Stimulated activated CD4-positive, alpha-beta T cell treated with anti-CD3 and anti-CD28 coated beads, TNF-alpha, amount 100 ng/mL, for 24 hours (primary cell): ENCODE results near the gene CHI3L2.

ENCODE experiments used
- DNase-seq, 3 experiments: peaks; one replicate each; pipeline ENCODE4 v3.0.0-alpha.2; 2020; ENCODE audit warnings: low read depth in 3 of 3

CHI3L2 gene

GRCh38 chr1:111220302-111220890, 7.1 kb upstream of the CHI3L2 start:
- DNase-seq, result no peak

- no peak for DNase-seq
These were observed 6.3 kb upstream of the CHI3L2 start for GRCh38 chr1:111221276-111221632.

DNA sequence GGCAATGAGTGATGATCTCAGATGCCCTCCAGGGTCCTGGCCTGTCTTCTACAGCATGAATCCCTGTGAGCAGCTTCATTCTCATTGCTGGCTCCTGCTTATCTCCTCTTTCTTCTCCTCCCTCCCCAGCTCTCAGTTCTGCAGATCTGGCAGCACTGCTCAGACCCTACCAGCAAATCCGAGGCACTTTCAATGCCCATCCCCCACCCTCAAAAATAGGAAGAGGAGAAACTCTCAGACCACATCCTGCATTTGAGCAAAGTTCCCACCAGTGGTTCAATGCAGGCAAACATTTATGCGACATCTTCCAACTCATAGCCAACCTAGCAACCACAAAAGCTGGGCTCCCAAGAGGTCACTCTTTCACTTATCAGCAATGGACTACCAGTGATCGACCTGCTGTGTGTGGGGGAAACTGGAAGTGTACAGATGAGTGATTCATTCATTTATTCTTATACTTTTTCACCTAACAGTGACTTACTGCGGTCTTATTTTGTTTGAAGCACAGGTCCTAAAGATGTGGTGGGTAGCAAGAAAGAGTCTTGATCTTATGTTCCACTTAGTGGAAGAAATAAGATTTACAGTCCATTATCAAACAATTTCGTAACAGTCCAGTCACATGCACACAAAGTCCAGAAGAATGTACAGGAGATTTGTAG, 5.8 kb upstream of the CHI3L2 start:
- DNase-seq, result peak in 2 of 3 experiments; percentile 38 to 42

GRCh38 chr1:111222308-111223125, 5.0 kb upstream of the CHI3L2 start:
- DNase-seq, result peak in 2 of 3 experiments; percentile 50 to 73

DNA sequence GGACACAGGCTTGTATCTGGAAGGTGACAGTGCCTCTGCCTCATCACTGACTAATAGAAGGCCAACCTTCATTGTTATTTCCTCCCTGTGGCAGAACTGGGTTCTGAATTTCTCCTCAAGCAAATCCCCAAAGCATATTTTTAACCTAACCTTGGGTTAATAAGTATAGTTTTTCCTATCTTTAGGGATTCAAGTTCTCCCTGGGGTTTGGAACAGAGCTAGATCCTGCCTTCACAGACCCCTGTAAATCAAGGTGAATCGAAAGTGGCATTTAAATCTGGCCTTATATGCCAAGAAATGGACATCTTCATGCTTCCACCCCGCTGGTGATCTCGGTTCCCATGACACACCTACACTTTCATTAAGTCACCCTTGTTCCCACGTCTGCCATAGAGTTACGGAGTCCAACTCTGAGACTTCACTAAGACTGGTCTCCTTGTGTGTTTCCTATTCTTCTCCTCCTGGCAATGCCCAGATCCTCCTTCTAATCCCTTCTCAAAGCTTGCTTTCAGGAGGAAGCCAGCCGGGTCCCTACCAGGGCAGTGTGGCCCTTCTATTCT, 4.3 kb upstream of the CHI3L2 start:
- DNase-seq, result no peak

- DNase-seq, result no peak
These were observed 2.4 kb upstream of the CHI3L2 start for GRCh38 chr1:111225091-111225490.

GRCh38 chr1:111225717-111226400, 1.7 kb upstream of the CHI3L2 start:
- DNase-seq, result no peak

DNA sequence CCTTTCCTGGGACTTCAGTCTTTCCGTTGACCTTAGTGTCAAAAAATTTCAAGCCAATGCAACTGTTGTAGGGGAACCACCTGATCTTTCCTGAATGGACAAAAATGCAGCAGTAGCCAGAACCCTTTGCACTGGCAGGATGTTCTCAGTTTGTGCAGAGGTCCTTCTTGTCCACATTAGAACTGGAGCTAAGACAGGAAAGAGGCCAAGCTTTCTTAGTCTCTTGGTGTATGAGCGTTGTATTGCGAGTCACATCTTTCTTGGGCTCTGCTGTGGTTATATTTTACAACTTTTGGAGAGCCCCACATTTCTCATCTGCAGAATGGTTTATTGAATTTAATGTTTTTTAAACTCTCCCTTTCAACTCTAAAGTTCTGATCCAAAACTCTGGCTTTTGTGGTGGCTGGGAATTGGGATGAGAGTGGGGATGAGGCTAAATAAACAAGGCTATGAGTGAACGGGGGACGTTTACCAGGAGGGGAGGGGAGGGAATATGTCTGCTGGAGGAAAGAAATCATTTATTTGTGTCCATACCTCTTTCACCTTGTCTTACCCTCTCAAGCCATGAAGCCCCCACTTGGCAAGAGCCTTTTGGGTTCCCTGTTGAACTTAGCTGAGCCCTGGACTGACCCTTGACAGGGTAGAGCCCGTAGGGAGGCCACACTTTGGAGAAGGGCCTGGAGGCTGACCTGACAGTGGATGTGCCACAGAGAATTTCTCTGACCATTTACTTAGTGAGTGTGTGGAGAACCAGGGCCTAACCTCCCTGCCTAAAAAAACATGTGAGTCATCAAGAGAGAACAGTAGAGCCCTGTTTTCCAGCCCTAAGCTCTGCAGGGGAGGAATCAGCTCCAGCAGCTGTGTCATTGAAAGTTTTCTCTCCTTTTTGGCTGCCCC, 586 bp downstream of the CHI3L2 start:
- DNase-seq, result no peak

DNA sequence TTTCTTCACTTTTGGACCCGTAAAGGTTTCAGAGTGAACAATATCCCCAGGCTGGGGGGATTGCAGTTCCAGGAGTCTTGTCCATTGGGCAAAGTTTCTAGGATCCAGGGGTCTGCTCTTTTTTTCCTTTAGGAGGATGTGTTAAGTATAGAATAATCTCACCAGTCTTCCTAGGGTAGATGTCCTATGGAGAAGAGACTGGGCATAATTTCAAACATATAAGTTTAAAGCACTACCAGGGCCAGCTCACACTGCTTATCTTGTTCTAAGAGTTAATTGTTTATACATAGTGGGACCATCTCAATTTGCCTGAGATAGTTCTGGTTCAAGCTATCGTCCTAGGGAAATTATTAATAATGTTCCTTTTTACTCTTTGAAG, 1.2 kb downstream of the CHI3L2 start:
- no peak for DNase-seq

- DNase-seq, result no peak
These were observed 4.6 kb downstream of the CHI3L2 start for GRCh38 chr1:111232134-111232533.

- no peak for DNase-seq
These were observed 6.7 kb downstream of the CHI3L2 start for GRCh38 chr1:111234258-111234657.

- DNase-seq, result no peak
These were observed 7.4 kb downstream of the CHI3L2 start for GRCh38 chr1:111234866-111235265.

DNA sequence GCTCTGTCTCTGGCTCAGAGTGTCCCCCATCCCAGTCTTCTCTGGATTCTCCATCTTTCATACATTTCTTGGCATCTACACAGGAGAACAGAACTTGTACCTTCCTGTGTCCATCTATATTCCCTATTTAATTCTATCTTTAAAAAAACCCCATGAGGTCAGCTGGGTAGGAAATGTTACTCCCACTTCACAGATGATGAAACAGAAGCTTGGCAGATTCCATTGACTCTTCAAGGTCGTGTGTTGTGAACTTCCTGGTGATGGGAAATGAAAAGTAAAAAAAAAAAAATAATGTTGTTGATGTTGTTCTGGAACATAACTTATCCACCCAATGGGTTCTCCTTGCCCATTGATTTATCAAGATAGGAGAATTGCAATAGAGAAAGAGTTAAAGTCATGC, 8.9 kb downstream of the CHI3L2 start:
- no peak for DNase-seq

GRCh38 chr1:111236806-111237205, 9.3 kb downstream of the CHI3L2 start:
- no peak for DNase-seq

DNA sequence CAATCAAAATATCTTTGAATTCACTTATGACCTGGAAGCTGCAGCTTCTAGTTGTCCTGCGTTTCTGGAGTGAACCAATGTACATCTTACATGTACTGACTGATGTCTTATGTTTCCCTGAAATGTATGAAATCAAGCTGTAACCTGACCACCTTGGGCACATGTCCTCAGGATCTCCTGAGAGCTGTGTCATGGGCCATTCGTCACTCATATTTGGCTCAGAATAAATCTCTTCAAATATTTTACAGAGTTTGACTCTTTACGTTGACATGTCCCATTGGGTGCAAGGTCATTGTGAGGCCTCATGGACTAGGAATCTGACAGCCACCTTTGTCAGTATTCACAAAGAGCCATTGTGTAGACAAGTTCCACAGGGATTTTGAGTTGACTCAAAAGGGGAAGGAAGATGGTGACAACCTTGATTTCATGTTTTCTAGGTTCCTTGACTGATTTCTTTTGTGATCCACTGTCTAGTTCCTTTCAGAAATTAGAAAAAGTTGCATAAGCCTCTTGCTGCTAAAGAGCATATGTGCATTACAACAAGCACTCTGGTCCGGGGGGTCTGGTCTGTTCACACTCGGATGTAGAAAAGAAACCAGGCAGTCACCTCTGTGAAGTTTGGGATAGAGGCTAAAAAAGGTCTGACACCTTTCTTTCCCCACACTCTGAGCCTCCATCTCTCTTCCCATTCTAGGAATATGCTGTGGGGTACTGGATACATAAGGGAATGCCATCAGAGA, 10.7 kb downstream of the CHI3L2 start:
- DNase-seq, result no peak

GRCh38 chr1:111241797-111242196, 14.3 kb downstream of the CHI3L2 start:
- DNase-seq, result no peak

- DNase-seq, result no peak
These were observed 15.5 kb downstream of the CHI3L2 start for GRCh38 chr1:111242805-111243523.

DNA sequence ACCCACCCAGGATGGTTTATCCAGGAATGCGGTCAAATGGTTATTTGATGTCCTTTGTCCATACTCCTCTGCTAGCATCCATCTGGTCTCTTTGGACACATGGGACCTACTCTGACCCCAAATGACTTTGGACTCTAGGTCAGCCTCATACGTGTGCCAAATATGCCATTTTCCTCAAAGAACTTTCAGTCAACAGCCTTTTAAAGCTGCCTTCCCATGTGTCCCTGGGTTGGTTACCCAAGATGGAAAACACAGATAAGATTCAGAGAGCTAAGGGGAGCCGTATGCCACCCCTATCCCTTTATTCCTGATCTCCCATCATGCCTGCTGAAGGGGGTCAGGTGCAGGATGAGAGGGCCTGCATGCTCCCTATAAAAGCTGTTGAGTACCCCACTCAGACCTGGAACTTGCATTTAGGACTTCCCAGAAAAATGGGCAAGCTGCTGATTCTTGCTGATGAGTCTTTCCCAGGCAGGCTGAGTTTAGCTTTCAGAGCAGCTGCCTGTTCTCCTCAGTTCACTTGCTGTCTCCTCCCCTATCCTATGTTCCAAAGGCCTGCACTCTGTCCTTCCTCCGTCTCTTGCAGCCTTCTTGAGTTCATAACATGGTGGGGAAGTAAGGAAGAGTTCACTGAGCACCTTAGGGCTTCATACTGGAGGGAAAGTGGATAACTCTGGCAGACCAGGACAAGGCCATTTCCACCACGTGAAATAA, 19.8 kb downstream of the CHI3L2 start:
- DNase-seq, result no peak

- DNase-seq, result no peak
These were observed 22.4 kb downstream of the CHI3L2 start for GRCh38 chr1:111249960-111250359.
